ENCODE data around the gene RBM43.
"Not testable (repeated sequence)": the region's sequence is repeated elsewhere in the genome, so short reads cannot be mapped to it uniquely, and the experiment has no call there.

RBM43 gene

DNA sequence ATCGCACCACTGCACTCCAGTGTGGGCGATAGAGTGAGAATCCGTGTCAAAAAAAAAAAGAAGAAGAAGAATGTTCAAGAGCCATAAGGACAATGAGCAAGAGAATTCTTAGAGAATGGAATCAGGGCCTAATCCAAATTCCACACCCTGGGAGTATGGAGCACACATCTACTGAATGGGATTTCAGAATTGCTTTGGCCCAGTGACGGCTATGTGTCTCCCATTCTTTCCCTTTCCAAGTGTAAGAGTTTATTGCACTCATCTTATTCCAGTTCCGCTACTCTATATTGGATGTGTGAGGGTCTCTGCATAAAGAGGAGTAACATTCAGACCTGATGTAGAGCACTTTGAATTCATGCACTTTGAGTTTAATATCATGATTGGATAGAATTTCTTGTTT, 5.9 kb upstream of the RBM43 start:
- DNase-seq: no peak

DNA sequence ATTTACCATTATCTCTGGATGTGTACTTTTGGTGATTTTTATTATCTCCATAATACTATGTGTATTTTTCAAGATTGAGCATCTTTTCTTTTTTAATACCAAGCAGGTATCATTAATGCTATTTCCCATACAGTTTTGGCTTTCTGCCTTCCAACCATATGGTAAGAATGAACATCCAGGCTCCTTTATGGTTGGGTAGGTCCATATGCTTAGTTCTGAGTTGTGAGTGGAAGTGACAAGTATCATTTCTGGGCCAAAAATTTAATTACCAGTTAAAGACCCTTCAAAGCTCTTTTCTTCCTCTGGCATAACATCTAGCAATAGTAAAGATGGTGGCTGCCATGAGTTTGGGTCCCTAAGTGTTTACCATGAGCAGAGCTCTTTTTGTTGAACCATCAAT, 4.3 kb upstream of the RBM43 start:
- no peak for DNase-seq

DNA sequence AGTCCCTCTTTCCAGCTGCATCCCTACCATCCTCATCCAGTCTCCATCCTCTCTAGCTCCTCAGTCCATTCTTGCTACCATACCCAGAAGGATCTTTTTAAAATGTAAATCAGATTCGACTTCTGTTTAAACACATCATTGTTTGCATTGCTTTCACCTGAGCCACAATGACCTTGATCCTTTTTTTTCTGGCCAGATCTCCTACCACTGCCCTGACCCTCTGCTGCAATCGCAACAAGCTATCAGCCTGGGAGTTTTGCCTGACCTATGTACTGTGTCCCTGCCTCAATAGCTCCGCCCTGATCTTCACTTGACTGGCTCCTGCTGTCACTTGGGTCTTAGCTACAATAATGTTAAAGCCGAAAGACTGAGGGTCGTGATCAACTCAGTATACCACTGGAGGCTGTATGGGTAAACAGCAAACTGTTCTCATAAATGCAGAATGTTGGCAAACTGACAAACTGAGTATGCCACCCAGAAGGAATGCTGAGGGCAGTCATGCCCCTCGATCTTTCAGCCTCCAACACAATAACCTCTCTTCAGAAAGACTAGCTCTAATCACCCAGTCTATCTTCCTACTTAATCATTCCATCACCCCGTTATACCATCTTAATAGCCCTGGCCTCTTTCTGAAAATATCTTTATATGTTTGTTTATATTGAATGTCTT, 2.6 kb upstream of the RBM43 start:
- DNase-seq: no peak

DNA sequence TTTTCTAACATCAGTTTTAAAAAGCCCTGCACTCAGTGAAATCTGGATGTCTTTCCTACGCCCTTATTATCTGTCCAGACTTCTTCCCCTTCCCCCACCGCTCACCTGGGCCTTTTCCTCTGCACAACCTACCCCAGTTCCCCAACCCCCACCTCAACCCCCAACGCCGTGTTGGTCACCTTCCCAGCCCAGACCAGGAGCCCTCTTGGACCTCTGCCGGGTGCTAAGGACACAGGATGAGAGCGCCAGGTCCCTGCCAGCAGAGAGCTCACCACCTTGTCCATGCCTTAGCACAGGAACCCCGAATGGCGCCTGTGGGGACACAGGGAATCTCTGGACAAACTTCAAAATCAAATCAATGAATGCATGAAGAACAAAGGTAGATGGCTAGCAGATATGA, 966 bp upstream of the RBM43 start:
- DNase-seq: no peak

DNA sequence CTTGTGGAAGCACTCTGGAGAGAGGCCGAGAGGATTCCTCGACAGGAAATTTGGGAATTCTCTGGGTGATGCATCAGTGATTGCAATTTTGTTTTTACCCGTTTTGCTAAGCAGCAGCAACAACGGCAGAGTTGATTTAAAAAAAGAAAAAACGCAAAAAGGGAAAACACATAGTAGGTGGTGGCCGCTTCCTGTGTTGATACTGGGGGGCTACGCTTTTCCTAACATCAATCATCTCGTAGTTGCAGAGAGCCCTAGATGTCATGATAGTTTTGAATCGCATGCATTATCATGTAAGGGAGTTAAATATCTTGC, 271 bp upstream of the RBM43 start:
- DNase-seq: no peak

DNA sequence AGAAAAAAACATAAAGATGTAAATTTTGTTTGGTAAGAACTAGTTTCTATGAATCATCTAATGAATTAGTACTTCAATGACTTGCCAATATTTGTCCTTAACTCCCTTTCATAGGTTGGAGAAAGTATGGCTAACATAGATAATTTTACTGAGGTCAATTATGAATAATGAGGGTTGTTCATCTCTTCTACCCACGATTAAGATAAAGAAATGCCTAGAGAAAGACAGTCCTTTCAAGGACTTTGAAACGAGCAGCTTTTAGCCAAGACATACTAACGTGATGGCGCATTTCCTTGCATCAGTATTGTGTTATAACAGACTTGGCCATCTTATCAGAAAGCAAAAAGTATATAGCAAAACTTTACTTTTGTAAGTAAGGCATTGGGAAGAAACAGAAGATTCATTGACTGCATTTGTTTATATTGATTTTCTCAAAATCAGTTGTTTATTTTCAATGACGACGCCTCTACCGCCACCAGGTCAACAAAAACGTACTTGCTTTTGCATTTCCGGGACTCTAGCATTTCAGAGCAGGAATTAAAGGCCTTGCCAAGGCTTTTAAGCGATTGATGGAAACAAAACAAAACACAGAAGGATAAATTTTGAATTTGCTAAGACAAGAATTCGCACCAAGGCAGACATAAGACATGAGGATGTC, 961 bp downstream of the RBM43 start:
- DNase-seq: no peak

DNA sequence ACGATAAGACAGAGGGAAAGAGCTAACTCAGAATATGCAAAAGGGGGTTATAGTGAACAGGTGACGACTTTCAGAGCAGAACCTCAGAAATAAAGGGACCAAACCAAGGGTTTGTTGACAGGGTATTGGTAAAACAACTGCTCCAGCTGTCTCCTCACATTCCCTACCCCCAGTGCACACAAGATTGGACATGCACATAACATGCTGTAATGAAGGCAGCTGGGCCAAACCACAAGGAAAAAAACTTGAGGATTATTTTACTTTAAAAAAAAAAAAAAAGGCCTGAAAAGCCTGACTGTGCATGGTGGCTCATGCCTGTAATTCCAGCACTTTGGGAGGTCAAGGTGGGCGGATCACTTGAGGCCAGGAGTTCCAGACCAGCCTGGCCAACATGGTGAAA, 3.5 kb downstream of the RBM43 start:
- DNase-seq: no peak

DNA sequence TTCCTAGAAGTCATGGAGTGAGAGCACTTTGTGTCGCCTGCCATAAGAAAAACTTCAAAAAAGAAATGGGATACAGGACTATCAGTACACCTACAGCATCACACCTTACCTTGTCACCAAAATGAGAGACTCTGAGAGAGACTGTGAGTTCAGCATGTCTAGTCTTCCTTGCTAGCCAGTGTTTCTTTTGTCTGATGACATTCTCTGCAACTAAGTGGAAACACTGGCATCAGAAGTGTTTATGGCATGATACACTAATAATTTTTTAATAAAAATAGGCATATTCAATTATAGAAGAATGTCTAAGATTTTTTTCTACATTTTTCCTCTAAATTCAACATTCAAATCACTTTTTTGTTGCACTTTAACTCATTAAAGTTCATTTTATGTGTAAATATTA, 9.0 kb downstream of the RBM43 start:
- DNase-seq: no peak

DNA sequence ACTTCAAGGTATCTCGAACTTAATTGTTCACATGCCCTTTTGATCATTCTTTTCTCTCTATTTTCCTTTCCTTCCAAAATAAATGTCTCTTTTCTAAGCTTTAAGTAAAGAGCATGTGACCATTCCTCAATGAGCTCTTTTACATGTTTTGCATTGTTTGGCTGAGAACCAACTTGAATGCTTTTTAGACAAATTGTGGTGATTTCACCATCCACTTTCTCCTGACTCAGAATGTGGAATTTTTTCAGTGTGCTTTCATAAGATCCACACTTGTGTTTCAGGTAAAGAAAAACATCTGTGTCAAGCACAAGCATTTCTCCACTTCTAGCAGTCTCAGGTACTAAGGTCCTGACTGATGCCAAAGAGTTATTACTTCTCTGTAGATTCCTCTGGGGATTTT, 10.7 kb downstream of the RBM43 start:
- DNase-seq: no peak

DNA sequence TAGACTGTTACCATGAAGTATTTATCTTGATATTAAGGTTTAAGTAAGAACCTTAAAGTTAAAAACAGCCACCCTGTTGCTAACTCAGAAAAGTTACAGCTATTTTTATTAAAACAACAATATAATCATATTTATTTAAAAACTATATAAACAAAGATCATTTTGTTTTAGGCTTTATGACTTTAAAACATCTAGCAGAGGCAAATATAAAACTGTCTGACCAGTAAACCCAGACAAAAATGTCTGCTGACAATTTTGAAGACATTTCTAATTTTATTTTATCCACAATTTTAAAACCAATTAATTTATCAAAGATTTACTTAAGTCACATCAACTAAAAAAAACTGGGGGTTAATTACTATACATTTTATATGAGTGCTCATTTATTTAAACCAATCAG, 14.2 kb downstream of the RBM43 start:
- no peak for DNase-seq

DNA sequence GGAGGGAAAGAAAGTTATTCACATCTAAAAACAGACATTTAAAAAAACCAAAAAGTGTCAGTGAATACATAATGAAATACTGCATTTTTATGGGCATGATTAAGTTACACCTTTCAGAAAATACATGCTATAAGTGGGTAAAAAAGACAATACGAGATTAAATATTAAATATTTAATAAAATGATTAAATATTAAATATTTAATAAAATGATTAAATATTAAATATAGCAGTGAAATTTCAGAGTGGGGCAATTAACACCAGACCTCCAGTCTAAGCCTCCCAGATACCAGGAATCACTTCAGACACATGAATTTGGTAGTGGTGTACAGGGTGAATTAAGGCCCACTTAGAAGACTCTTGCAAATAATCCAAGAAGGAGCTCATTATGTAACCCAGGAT, 15.5 kb downstream of the RBM43 start:
- DNase-seq: no peak

DNA sequence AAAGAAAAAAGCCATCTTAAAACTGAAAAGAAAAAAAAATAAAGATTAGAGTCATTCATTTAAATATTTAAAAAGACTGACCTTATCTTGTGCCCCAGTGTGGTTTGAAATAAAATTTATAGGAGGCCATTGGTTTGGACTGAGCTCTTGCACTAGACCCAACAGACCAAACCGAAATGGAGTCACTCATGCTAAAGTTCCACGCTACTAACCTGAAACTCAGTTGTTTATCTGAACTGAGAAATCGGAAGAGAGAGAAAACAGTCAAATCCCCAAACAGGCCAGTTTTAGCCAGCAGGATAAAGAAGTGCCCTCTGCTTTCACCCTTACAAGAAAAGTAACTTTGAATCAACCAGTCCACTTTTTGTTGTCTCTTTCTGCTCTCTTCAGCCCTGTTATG, 18.2 kb downstream of the RBM43 start:
- DNase-seq: no peak

DNA sequence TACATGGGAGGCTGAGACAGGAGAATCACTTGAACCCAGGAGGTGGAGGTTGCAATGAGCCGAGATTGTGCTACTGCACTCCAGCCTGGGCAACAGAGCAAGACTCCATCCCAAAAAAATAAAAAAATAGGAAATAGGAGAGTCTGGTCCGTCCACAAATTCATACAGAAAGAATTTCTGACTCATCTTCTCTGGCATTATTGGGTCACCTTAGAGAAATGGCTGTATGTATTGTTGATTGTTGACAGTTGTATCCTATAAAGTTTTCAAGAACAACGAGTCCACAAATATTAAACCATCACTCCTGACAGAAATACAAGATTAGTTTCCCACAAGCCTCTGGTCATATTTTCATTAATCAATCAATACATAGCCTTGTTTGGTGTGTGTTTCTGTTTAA, 20.4 kb downstream of the RBM43 start:
- no peak for DNase-seq

DNA sequence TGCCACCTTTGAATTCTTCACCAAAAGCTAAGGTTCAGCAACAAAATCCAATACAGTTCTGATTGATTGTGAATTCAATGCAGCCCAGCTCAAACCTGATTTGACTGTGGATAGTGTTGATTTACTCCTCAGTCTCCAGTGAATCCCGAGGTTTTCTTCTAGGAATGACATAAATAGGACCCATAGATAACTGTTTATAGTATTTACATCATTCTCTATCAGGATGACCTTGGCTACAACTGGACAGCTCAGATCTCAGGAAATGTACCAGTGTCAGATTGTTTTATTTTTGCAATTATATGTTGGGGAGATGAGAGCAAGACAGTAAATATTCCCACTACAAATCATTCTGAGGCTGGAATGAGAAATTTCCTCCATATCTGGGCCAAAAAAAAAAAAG, 21.2 kb downstream of the RBM43 start:
- DNase-seq: no peak

DNA sequence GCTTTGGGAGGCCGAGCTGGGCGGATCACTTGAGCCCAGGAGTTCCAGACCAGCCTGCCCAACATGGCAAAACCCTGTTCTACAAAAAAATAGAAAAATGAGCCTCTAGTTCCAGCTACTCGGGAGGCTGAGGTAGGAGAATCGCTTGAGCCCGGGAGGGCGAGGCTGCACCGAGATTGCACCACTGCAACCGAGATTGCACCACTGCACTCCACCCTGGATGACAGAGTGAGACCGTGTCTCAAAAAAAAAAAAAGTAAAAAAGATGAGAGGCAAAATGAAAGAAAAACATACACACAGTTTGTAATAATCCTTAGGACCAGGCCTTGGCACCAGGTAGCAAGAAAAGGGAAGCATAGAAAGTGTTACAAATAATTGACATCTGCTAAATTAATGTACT, 22.0 kb downstream of the RBM43 start:
- no peak for DNase-seq

DNA sequence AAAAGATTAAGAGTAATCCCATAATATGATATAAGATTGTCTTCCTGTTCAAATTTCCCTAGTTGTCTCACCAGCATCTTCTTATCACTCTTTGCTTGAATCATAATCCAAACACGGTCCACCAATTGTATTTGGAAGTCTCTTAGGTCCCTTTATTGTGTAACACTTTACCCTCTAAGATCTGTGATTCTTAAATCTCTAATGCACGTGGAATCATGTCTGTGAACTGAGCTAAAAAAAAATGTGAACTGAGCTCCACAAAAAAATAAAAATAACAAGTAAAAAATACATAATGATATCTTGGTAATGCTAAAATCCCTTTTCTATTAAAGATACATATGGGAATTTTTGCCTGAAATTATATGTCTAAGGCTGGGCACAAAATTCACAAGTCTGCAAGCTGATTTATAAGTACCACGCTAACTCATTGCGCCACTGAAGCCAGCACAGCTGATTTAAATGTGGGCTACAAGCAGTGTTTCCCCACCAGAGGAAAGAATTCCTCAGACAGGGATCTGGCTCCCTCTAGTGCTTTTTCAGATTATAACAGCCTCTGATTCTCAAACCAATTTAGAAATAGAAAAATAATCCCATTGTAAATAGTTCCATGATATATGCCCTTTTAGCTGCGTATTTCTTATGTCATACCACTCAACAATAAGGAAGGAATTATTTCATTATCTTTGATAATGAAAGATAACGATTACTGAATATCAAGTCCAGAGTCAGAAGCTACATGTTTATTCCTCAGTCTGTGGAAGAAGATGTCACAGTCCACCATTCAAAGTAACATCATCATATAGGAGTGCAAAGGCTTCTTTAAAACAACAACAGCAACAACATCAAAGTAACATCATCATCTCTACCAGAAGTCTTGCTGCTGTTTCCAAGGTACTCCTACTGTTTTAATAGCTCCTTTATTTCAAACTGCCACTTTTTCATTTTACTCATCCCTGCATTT, 22.9 kb downstream of the RBM43 start:
- DNase-seq: peak; percentile 72

DNA sequence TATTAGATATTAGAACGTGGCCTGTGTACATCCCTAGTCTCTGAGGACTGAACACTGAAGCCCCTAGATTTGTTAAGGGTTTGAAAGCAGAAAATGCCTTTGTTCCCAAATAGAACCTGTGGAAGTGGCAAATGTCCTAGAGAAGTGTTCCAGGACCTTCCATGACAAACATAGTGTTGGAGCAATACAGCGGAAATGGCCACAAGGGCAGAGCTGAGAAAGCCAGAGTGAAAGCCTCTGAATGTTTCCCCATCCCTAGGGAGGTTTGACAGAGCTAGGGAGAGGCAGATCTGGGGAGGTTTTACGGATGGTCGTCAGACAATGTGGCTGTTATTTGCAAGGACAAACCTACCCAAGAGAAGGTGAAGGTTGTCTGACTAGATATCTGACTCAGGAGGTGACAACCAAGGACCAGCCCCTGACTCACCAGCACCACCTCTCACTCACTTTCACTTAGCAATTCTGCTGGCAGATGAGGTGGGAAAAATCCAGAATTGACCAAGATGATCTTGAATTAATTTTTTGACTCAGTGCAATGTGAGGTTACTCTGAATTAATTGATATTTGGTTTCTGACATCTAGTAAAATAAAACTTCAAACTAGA, 24.1 kb downstream of the RBM43 start:
- no peak for DNase-seq

DNA sequence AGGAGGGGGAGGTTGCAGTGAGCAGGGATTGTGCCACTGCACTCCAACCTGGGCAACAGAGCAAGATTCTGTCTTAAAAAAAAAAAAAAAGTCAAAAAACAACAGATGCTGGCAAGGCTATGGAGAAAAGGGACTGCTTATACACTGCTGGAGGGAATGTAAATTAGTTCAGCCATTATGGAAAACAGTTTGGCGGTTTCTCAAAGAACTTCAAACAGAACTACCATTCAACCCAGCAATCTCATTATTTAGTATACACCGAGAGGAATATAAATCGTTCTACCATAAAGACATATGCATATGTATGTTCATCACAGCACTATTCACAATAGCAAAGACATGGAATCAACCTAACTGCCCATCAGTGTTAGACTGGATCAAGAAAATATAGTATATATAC, 27.9 kb downstream of the RBM43 start:
- not testable (repeated sequence) for DNase-seq

DNA sequence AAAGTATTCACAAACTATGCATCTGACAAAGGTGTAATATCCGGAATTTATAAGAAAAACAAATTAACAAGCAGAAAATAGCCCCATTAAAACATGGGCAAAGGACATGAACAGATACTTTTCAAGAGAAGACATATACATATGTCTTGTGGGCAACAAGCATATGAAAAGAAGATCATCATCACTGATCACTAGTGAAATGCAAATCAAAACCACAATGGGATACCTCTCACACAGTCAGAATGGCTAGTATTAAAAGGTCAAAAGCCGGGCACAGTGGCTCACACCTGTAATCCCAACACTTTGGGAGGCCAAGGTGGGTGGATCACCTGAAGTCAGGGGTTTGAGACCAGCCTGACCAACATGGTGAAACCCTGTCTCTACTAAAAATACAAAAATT, 28.4 kb downstream of the RBM43 start:
- not testable (repeated sequence) for DNase-seq

DNA sequence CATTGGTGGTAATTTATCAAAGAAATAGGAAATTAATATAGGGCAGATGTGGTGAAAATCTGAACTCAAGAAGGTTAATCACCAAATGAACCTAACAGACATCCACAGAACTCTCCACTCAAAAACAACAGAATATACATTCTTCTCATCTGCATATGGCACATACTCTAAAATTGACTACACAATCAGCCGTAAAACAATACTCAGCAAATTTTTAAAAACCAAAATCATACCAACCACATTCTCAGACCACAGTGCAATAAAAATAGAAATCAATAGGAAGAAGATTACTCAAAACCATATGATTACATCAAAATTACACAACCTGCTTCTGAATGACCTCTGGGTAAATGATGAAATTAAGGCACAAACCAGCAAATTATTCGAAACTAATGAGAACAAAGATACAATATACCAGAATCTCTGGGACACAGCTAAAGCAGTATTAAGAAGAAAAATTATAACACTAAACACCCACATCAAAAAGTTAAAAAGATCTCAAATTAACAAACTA, 31.0 kb downstream of the RBM43 start:
- no peak for DNase-seq

DNA sequence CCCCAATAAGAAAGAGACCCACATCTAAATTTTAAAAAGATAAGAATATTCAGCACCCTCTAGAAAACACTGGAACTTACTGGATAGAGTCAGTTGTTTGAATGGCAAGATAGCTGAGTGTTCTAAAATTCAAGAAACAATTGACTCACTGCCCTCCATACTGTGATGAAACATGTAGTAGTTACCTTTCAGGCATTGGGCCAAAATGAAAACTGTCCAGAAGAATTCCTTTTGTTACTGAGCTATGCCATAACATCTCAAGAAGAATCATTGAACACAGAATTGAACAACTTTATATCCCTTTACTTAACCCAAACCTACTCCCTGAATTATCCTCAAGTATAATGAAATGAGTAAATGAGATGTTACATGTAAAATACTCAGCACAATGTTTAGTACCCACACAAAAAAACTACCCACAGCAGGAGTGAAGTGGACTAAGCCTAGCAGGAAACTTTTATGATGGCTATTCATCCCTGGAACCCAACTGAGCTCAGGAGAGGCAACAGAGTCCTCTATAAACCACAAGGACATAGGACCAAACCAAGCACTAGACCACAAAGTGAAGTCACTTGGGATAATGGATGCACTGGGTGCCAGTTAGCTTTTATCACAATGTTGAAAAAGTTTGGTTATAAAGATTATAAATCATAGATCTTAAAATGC, 32.7 kb downstream of the RBM43 start:
- no peak for DNase-seq

DNA sequence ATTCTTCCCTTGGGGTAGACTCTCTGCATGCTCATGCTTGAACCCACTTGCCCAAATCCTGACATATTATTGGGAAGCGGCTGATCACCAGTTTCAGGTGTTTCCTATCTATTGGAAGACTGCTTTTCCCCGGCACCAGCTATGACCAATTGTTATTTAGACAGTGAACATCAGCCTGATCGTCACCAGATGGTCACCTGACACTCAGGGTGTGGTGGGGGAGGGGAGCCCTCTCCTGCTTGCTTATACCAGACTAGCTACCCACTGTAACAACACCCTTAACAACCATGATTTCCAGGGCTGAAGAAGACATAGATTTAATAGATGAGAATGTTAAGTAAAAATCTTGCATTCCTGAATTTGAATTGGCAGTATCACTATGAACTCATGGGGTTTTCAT, 44.3 kb downstream of the RBM43 start:
- DNase-seq: no peak

DNA sequence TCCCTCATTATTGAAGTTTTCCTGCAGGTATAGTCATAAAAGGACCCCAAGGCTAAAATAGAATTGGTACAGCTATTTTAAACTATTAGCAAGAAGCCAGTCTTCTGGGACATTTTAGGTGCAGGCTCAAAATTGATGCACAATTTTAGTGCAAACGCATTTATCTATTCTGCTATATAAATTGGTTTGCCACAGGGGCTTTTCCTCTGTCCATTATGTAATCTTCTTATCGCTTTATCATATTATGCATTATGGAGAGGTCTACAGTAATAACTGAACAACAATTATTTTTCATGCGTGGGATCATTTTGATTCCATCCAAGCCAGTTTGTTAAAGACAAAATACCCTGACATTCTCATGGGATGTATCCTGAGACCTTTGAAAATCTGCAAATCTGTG, 54.6 kb downstream of the RBM43 start:
- no peak for DNase-seq

All from right hindlimb (tissue), 1 donor.